ENCODE measurements around the gene ARID2. TPM values are rescaled to one million over a fixed set of nuclear protein-coding genes. Genes with fewer than 3 reads are reported as not detected.

Gene ARID2
- total and polyA plus RNA-seq, 2 of the 13 experiments (the other 11 are each of a cell fraction or from before 2014, with no cell fraction given) = 15.9 to 22.2 TPM

DNA sequence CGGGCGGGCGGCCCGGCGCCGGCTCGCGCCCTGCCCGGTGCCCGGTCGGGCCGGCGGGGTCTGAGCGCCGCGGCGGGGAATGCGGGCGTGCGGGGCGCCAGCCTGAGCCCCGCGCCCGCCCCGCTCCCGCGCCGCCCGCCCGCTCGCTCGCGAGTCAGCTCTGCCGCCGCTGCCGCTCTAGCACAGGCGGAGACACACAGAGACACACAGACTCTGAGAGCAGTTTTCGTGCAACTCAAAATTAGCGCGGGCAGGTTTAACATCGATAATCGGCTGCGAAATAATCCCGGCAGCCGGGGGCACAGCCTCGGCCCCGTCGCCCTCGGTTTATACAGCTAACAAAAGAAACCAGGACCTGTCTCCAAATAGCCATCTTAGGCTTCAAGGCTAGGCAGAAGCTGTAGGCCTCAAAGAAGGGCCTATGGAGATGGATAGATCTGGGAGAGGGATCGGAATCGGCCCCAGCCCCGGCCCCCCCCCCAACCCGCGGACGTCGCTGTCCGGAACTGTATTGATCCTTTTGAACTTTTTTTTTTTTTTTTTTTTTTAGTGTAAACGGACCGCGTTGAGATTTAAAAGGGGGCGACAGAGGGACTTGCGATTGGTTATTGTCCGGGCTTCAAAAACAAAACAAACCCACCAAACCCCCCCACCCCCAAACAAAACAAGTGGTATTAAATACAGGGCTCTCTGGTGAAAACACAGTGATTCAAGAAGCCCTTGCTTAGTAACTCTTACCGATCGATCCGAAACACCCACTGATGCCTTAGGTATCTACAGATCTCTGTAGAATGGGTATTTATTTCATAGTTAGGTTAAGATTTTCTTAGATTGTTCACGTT is 1.1 kb downstream of the ARID2 start:
- peaks cover 5% of the 10 kb centered on the region; the same call in 1 of the 2 replicates for H4K20me1 ChIP-seq (ENCODE audit: insufficient read depth, low read length)
- peak overlapping the region; percentile 28 for H2AFZ ChIP-seq (ENCODE audit: low read length)
- CTCF ChIA-PET (ENCODE audit: low intra/inter-chr PET ratio, low total read pairs) = no interaction called here
- intact Hi-C loops (cut with micrococcal nuclease; ENCODE audit: unreplicated experiment) (no loop called here), in situ Hi-C loops (cut with HindIII; ENCODE audit: extremely low pct_ligation_motif_present, low pct_unique_long_range_greater_than_20kb) (loop anchor here (25.0 kb wide), 1 partner anchor 543 kb away; no protein-coding TSS in a partner anchor)
- 6% methylated on average over 27 of the region's 67 CpGs for WGBS (ENCODE audit: low lambda C conversion rate)
- no peaks in the 10 kb centered on the region; a peak in 1 of 5 replicates for H3K27me3 ChIP-seq (ENCODE audit: control insufficient read depth in 1 of 2, insufficient read depth in 2 of 2, low read length in 2 of 2)
- BruUV-seq (replicated peaks) = no TSS peak
- POLR2A ChIA-PET = interaction anchor here (0.8 to 1.1 kb wide), 2 partner anchors 11 to 264 kb away, joined by 3 to 4 read pairs; no protein-coding TSS in a partner anchor
- peak overlapping the region; percentile 99 for H3K27ac ChIP-seq (ENCODE audit: extremely low read length, insufficient read depth, low read length)
- FAIRE-seq = no peak
- peak; percentile 60 for DNase-seq (ENCODE audit: low spot score)
- peak overlapping the region; percentile 96 for H3K9ac ChIP-seq (ENCODE audit: insufficient read depth, low read depth, low read length)
- H3K4me2 ChIP-seq (ENCODE audit: low read depth, low read length) = peak overlapping the region; percentile 86
- peak; percentile 6; the same call in 2 of the 3 replicates for ATAC-seq
- peaks cover 66% of the 10 kb centered on the region for H3K79me2 ChIP-seq (ENCODE audit: insufficient read depth, low read length)
- H3K4me3 ChIP-seq (replicated peaks in 1 of 3; ENCODE audit: insufficient read depth in 1 of 3, low read depth in 2 of 3, low read length in 3 of 3) = peak overlapping the region; percentile 97 to 99 (median 98)
- H3K9me3 ChIP-seq (ENCODE audit: low read length) = no peaks in the 10 kb centered on the region
- peaks cover 31% of the 10 kb centered on the region for H3K4me1 ChIP-seq (ENCODE audit: insufficient read depth, low read length)
- H3K36me3 ChIP-seq (replicated peaks in 1 of 2; ENCODE audit: control insufficient read depth in 1 of 2, insufficient read depth in 2 of 2, low read length in 2 of 2) = no peaks in the 10 kb centered on the region
- TF ChIP-seq KLF16 (CRISPR knock-in tag; IDR thresholded peaks at IDR 0.05) (peak in 1 of 2 experiments; percentile 23; a peak in 1 of 4 replicates), DMAP1 (CRISPR knock-in tag; IDR thresholded peaks at IDR 0.05) (peak; percentile 38; the same call in 1 of the 2 replicates), TBL1XR1 (IDR thresholded peaks at IDR 0.05; ENCODE audit: borderline replicate concordance, low read length, partially characterized antibody) (peak; percentile 13), RAD21 (CRISPR knock-in tag; IDR thresholded peaks at IDR 0.05) (0 out of 2 replicates have a peak, but pooled peaks have one; percentile 16), ZSCAN9 (CRISPR knock-in tag; IDR thresholded peaks at IDR 0.05; ENCODE audit: borderline replicate concordance) (peak; percentile 44; the same call in 1 of the 2 replicates), SMYD3 (CRISPR knock-in tag; IDR thresholded peaks at IDR 0.05) (no peak), GTF3A (CRISPR knock-in tag; conservative IDR thresholded peaks at IDR 0.05) (no peak), MYC (CRISPR knock-in tag; IDR thresholded peaks at IDR 0.05; ENCODE audit: borderline replicate concordance) (no peak), ZSCAN31 (CRISPR knock-in tag; IDR thresholded peaks at IDR 0.05; ENCODE audit: low read depth) (0 out of 2 replicates have a peak, but pooled peaks have one; percentile 35), ZBTB38 (CRISPR knock-in tag; IDR thresholded peaks at IDR 0.05) (0 out of 2 replicates have a peak, but pooled peaks have one; percentile 19), KMT2B (CRISPR knock-in tag; IDR thresholded peaks at IDR 0.05) (peak; percentile 68; the same call in 1 of the 2 replicates), HDAC1 (CRISPR knock-in tag; IDR thresholded peaks at IDR 0.05) (0 out of 2 replicates have a peak, but pooled peaks have one; percentile 18), YY1 (IDR thresholded peaks at IDR 0.05; ENCODE audit: insufficient read depth, insufficient replicate concordance, low read depth, low read length) (peak; percentile 45), YEATS2 (CRISPR knock-in tag; IDR thresholded peaks at IDR 0.05; ENCODE audit: borderline replicate concordance) (no peak), ZNF335 (CRISPR knock-in tag; IDR thresholded peaks at IDR 0.05) (0 out of 2 replicates have a peak, but pooled peaks have one; percentile 10)
- TF ChIP-seq, protein P1, sequence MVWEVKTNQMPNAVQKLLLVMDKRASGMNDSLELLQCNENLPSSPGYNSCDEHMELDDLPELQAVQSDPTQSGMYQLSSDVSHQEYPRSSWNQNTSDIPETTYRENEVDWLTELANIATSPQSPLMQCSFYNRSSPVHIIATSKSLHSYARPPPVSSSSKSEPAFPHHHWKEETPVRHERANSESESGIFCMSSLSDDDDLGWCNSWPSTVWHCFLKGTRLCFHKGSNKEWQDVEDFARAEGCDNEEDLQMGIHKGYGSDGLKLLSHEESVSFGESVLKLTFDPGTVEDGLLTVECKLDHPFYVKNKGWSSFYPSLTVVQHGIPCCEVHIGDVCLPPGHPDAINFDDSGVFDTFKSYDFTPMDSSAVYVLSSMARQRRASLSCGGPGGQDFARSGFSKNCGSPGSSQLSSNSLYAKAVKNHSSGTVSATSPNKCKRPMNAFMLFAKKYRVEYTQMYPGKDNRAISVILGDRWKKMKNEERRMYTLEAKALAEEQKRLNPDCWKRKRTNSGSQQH (CRISPR knock-in tag; IDR thresholded peaks at IDR 0.05; ENCODE audit: low read depth) = no peak
- TF ChIP-seq, protein P2, sequence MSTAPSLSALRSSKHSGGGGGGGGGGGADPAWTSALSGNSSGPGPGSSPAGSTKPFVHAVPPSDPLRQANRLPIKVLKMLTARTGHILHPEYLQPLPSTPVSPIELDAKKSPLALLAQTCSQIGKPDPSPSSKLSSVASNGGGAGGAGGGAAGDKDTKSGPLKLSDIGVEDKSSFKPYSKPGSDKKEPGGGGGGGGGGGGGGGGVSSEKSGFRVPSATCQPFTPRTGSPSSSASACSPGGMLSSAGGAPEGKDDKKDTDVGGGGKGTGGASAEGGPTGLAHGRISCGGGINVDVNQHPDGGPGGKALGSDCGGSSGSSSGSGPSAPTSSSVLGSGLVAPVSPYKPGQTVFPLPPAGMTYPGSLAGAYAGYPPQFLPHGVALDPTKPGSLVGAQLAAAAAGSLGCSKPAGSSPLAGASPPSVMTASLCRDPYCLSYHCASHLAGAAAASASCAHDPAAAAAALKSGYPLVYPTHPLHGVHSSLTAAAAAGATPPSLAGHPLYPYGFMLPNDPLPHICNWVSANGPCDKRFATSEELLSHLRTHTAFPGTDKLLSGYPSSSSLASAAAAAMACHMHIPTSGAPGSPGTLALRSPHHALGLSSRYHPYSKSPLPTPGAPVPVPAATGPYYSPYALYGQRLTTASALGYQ (CRISPR knock-in tag; IDR thresholded peaks at IDR 0.05) = no peak
- TF ChIP-seq, protein P3, sequence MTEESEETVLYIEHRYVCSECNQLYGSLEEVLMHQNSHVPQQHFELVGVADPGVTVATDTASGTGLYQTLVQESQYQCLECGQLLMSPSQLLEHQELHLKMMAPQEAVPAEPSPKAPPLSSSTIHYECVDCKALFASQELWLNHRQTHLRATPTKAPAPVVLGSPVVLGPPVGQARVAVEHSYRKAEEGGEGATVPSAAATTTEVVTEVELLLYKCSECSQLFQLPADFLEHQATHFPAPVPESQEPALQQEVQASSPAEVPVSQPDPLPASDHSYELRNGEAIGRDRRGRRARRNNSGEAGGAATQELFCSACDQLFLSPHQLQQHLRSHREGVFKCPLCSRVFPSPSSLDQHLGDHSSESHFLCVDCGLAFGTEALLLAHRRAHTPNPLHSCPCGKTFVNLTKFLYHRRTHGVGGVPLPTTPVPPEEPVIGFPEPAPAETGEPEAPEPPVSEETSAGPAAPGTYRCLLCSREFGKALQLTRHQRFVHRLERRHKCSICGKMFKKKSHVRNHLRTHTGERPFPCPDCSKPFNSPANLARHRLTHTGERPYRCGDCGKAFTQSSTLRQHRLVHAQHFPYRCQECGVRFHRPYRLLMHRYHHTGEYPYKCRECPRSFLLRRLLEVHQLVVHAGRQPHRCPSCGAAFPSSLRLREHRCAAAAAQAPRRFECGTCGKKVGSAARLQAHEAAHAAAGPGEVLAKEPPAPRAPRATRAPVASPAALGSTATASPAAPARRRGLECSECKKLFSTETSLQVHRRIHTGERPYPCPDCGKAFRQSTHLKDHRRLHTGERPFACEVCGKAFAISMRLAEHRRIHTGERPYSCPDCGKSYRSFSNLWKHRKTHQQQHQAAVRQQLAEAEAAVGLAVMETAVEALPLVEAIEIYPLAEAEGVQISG (CRISPR knock-in tag; IDR thresholded peaks at IDR 0.05) = peak; percentile 79

Measured in HepG2 (cell line).